C4-2B (cell line): ENCODE results near the gene TM9SF1.

Source experiments
- H3K27ac ChIP-seq: fragments of 450-650 bp; 2 replicates; pipeline ENCODE4 v1.5.1; 2017
- ZFX ChIP-seq: fragments of 450-650 bp; IDR thresholded peaks from 2 replicates; pipeline ENCODE4 v1.6.1; 2017
- TF ChIP-seq, protein P1 (sequence below): fragments of 450-650 bp; conservative IDR thresholded peaks from 2 replicates; pipeline ENCODE4 v1.5.1; 2017; ENCODE audit warnings: mild to moderate bottlenecking

The TM9SF1 gene

DNA sequence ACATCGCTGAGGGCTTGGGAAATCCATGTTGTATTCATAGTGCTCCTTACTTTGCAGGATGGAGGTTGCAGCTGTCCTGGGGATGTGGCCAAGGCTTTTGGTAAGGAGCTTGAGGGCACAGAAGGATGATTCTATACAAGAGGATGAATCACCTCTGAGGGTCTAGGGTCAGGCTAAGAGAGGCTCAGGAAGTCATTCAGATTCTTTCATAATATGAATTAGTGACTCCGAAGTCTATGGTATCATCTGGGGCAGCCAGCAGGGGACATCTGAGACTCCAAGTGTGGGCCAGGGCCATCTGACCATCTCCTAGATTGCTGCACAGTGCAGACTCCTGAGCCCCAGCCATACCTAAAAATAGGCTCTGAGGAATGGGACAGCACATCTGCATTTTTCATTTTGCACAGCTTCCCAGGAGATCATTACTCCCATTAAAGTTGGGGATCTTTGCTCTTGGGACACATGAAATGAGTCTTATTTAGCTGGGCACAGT, 42.3 kb upstream of the TM9SF1 start:
- TF ChIP-seq ZFX, result no peak
- TF ChIP-seq, protein P1, sequence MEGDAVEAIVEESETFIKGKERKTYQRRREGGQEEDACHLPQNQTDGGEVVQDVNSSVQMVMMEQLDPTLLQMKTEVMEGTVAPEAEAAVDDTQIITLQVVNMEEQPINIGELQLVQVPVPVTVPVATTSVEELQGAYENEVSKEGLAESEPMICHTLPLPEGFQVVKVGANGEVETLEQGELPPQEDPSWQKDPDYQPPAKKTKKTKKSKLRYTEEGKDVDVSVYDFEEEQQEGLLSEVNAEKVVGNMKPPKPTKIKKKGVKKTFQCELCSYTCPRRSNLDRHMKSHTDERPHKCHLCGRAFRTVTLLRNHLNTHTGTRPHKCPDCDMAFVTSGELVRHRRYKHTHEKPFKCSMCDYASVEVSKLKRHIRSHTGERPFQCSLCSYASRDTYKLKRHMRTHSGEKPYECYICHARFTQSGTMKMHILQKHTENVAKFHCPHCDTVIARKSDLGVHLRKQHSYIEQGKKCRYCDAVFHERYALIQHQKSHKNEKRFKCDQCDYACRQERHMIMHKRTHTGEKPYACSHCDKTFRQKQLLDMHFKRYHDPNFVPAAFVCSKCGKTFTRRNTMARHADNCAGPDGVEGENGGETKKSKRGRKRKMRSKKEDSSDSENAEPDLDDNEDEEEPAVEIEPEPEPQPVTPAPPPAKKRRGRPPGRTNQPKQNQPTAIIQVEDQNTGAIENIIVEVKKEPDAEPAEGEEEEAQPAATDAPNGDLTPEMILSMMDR, result no peak
- H3K27ac ChIP-seq, result no peak overlapping the region

DNA sequence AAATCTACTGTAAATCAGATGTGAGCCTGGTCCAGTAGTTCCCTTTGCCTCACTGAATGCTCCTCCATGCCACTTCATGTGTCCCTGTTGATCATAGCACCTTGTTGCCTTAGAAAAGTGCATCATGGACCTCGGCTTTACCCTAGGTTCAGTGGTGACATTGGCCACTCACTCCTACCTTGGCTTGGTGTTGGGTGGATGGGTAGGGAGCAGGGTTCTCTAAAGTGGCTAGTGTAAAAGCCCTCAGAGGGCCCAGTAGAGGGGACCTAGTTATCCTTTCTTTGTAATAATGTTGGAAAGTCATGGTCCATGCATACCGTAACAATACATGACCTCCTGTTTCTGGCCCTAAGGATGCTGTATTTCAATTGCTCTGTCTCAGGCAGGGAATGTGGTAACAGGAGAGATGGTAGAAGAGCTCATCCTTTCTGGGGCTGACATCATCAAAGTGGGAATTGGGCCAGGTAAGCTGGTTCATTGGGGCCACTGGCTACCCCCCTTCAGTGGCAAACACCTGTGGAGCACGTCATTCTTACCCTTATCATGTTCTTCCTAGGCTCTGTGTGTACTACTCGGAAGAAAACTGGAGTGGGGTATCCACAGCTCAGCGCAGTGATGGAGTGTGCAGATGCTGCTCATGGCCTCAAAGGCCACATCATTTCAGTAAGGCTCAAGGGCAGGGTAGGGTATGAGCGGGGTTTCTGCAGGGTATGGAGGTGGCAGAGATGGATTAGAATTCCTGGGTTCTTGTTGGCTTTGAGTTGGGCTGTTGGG, 41.6 kb upstream of the TM9SF1 start:
- H3K27ac ChIP-seq, result no peak overlapping the region
- TF ChIP-seq, protein P1, result no peak
- no peak for TF ChIP-seq ZFX

DNA sequence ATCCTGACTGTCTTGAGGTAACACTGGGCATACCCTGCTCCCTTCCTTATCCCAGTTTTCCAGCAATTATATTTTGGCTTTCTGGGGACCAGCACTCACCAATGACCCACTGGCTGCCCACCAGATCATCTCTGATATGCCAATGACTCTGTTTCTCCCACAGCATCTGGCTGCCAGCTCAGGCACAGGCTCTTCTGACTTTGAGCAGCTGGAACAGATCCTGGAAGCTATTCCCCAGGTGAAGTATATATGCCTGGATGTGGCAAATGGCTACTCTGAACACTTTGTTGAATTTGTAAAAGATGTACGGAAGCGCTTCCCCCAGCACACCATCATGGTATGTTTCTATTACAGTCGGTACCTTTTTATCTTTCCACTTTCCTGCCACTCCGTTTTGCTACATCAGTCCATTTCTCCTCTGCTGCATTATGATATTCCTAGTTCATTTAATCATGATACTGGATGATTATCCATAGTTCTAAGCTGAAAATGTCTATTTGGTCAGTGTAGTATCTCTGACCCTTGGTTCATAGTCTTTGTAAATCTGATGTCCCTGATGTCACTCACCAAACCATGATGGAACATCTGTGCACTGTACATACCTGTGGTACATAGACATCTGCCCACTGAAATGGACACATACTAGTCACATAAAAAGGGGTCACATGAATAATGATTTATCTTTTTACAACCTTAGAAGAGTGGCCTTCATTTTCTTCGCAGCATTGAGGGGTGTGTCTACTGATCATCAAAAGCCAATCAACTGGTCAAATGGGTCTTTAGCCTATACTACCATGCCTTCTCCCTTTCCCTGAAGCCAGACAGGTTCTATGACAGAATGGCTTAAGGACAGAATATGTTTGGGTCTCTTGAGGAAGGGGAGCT, 40.8 kb upstream of the TM9SF1 start:
- no peak for TF ChIP-seq ZFX
- TF ChIP-seq, protein P1, result no peak
- no peak overlapping the region for H3K27ac ChIP-seq

DNA sequence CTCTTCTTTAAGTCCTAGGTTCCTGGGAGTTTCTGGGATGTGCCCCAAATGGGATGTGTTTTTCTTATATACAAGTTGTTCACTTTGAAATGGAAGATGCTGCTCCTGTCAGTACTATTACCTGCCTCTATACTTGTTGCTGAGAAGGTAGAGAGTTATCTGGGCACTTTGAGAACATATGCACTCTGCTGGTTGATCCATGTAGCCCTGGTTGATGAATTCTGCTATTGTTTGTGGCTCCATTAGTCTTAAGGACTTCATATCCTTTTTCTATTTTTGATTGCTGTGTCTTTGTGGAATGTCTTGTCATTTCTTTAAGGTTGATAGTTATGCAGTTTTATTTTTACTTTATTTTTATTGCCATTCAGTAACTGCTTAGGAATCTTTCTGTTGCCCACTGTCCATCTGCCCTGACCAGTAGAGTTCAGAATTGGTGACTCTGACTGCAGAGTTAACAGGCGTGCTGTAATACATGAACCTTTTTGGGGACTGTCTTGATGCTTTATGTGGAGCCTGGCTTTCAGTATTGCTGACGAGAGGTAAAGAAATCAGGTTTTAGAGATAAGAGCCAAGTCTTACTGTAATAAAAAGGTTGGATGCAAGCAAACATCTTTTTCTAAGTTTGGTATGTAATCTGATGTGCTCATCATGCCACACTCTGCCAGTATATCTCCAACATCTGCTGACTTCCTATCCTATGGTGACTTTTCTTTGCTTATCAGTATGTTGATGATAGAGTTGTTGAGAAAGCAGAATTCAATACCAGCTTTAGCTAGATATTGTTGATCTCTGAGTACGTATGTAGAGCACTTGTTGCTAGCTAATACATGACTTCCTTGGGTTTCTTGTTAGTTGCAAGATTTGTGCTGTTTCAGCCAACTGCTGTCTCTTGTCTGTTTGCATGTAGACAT, 39.1 kb upstream of the TM9SF1 start:
- TF ChIP-seq, protein P1, result no peak
- TF ChIP-seq ZFX, result no peak
- no peak overlapping the region for H3K27ac ChIP-seq

DNA sequence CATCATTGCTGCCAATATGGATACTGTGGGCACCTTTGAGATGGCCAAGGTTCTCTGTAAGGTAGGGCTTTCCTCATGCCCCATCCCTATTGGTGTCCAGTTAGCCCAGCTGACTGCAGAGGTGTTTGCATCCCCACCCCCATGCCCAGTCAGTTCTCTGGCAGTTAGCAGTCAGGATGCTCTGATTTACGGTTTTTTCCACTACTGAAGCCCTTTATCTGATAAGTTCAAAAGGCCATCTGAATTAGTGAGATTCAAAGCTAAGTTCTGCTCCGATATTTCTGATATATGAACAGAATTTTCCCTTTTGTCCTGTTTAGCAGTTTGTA, 38.3 kb upstream of the TM9SF1 start:
- peak overlapping the region; percentile 90 for H3K27ac ChIP-seq
- TF ChIP-seq ZFX, result no peak
- TF ChIP-seq, protein P1, result no peak

DNA sequence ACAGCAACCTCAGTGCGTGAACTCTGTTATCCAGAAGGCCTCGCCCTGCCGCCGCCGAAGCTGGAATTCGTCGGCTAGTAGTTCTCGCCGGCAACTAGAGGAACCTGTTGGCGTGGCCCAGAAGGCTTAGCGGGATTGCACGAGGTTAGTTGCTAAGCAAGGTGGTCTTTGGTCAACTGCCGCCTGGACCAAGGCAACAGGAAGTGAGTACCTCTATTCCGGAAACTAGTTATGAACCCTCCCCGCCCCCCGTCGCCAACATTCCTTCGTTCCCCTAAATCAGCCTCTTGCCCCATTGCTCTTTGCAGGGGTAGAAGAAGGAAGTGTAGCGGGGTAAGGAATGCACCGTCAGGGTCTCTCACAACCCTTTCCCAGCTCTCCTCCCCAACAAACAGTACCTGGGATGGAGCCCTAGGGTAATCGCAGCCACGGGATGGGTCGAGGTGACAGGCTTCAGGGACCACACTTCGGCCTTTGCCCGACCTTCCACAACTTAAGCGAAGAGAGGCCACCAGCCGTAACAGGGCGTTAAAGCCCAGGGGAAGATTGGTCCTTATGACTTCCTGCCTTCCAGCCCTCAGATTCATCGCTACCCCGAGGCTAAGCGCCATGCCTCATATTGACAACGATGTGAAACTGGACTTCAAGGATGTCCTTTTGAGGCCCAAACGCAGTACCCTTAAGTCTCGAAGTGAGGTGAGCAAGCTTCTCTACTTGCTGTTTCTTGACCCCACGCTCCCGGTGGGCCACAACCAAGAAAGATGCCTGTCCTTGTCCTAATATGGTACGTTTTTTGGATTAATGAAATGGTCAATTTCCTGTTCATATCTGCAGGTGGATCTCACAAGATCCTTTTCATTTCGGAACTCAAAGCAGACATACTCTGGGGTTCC, 37.6 kb upstream of the TM9SF1 start, which contains the start of gene GMPR2:
Gene GMPR2, plus strand, starts transcription at position 285 of the 893 bp plus-strand sequence. Its CDS starts 325 bp downstream, at position 610.
- H3K27ac ChIP-seq, result peak within 1 kb of the TSS; percentile 90
- TF ChIP-seq ZFX, result peak; percentile 47
- TF ChIP-seq, protein P1, result no peak
